KMS-11 (cell line): Measurements from ENCODE around the gene ELL2.
A peak's percentile ranks its signal among the peaks of the same experiment; 100 is the strongest.

Experiments used
- H2AFZ ChIP-seq: fragments of 200-600 bp; sonication (generic); 2 replicates; pipeline ENCODE4 v1.6.1; 2016; ENCODE audit warnings: antibody characterized with exemption, mixed run types, low read depth
- H3K27ac ChIP-seq: fragments of 200-600 bp; sonication (generic); 2 replicates; pipeline ENCODE4 v1.6.1; 2016; ENCODE audit warnings: mild to moderate bottlenecking, mixed run types
- H3K27me3 ChIP-seq: fragments of 200-600 bp; sonication (generic); 2 replicates; pipeline ENCODE4 v1.6.1; 2017; ENCODE audit warnings: mild to moderate bottlenecking, low read depth, mixed run types, moderate library complexity; ENCODE audit not compliant: insufficient read depth
- H3K36me3 ChIP-seq: fragments of 200-600 bp; sonication (generic); 2 replicates; pipeline ENCODE4 v1.6.1; 2017; ENCODE audit warnings: mild to moderate bottlenecking, mixed run types; ENCODE audit not compliant: insufficient read depth
- H3K4me1 ChIP-seq: fragments of 200-600 bp; sonication (generic); 2 replicates; pipeline ENCODE4 v1.6.1; 2016; ENCODE audit warnings: mild to moderate bottlenecking, low read depth, mixed run types; ENCODE audit not compliant: poor library complexity, severe bottlenecking
- H3K4me2 ChIP-seq: fragments of 200-600 bp; sonication (generic); 2 replicates; pipeline ENCODE4 v1.7.0; 2016; ENCODE audit warnings: mild to moderate bottlenecking, mixed run types
- H3K4me3 ChIP-seq: fragments of 200-600 bp; sonication (generic); IDR thresholded peaks from 2 replicates; pipeline ENCODE4 v1.6.1; 2017; ENCODE audit warnings: low read depth, low read length, mixed read lengths; ENCODE audit not compliant: insufficient read depth
- H3K79me2 ChIP-seq: fragments of 200-600 bp; sonication (generic); 2 replicates; pipeline ENCODE4 v1.6.1; 2016; ENCODE audit warnings: low read depth, mixed run types; ENCODE audit not compliant: insufficient read depth
- H3K9ac ChIP-seq: fragments of 200-600 bp; sonication (generic); 2 replicates; pipeline ENCODE4 v1.6.1; 2016; ENCODE audit warnings: mild to moderate bottlenecking, mixed run types
- H4K20me1 ChIP-seq: fragments of 200-600 bp; sonication (generic); 2 replicates; pipeline ENCODE4 v1.6.1; 2016; ENCODE audit warnings: mild to moderate bottlenecking, mixed run types; ENCODE audit not compliant: insufficient read depth
- CTCF ChIP-seq: fragments of 200-600 bp; sonication (generic); conservative IDR thresholded peaks from 2 replicates; pipeline ENCODE4 v1.6.1; 2017; ENCODE audit warnings: low read depth, mild to moderate bottlenecking, antibody characterized with exemption, low read length, moderate library complexity, mixed read lengths

ELL2 gene

GRCh38 chr5:95959051-95959887 is 2.4 kb downstream of the ELL2 start:
- H3K9ac ChIP-seq, result peak overlapping the region; percentile 89; the same call in 1 of the 2 replicates
- peaks cover 70% of the 10 kb centered on the region for H3K79me2 ChIP-seq

GRCh38 chr5:95958310-95959014 is 3.2 kb downstream of the ELL2 start:
- Histone ChIP-seq H3K36me3 (0 out of 2 replicates have a peak, but pooled peaks cover 3% of the 10 kb centered on the region), H3K79me2 (peaks cover 78% of the 10 kb centered on the region), H3K27me3 (no peaks in the 10 kb centered on the region), H3K27ac (no peak overlapping the region; the same call in 1 of the 2 replicates), H3K4me1 (peaks cover 64% of the 10 kb centered on the region), H3K9ac (peak overlapping the region; percentile 89; the same call in 1 of the 2 replicates), H3K4me2 (peak overlapping the region; percentile 91), H4K20me1 (peaks cover 45% of the 10 kb centered on the region), H3K4me3 (no peak overlapping the region), H2AFZ (no peak overlapping the region)
- no peak for TF ChIP-seq CTCF

More at GRCh38 chr5:95959051-95959887, 2.4 kb downstream of the ELL2 start:
- Histone ChIP-seq H3K4me1 (peaks cover 56% of the 10 kb centered on the region), H4K20me1 (peaks cover 44% of the 10 kb centered on the region), H3K36me3 (no peaks in the 10 kb centered on the region), H2AFZ (no peak overlapping the region), H3K27ac (peak overlapping the region; percentile 79; the same call in 1 of the 2 replicates), H3K4me3 (peak overlapping the region; percentile 88), H3K27me3 (no peaks in the 10 kb centered on the region), H3K4me2 (peak overlapping the region; percentile 91)
- TF ChIP-seq CTCF, result no peak; the same call in 1 of the 2 replicates

GRCh38 chr5:95957561-95958203 is 4.0 kb downstream of the ELL2 start:
- Histone ChIP-seq H4K20me1 (peaks cover 53% of the 10 kb centered on the region), H3K27me3 (no peaks in the 10 kb centered on the region), H3K79me2 (peaks cover 85% of the 10 kb centered on the region), H2AFZ (no peak overlapping the region), H3K4me2 (peak overlapping the region; percentile 91), H3K4me3 (no peak overlapping the region), H3K9ac (0 out of 2 replicates have a peak overlapping the region, but pooled peaks have one; percentile 2), H3K36me3 (0 out of 2 replicates have a peak, but pooled peaks cover 3% of the 10 kb centered on the region), H3K4me1 (peaks cover 67% of the 10 kb centered on the region), H3K27ac (no peak overlapping the region; the same call in 1 of the 2 replicates)
- no peak for TF ChIP-seq CTCF

GRCh38 chr5:95956900-95957293 is 4.8 kb downstream of the ELL2 start:
- H4K20me1 ChIP-seq, result peaks cover 55% of the 10 kb centered on the region
- H3K79me2 ChIP-seq, result peaks cover 93% of the 10 kb centered on the region
- peaks cover 66% of the 10 kb centered on the region for H3K4me1 ChIP-seq
- H3K9ac ChIP-seq, result 0 out of 2 replicates have a peak overlapping the region, but pooled peaks have one; percentile 2
- peak overlapping the region; percentile 91 for H3K4me2 ChIP-seq
- H3K4me3 ChIP-seq, result no peak overlapping the region
- 0 out of 2 replicates have a peak, but pooled peaks cover 3% of the 10 kb centered on the region for H3K36me3 ChIP-seq
- H2AFZ ChIP-seq, result no peak overlapping the region
- no peak overlapping the region for H3K27ac ChIP-seq
- H3K27me3 ChIP-seq, result no peaks in the 10 kb centered on the region
- no peak for TF ChIP-seq CTCF
